NCI-H345 (cell line): ENCODE results near the gene PRDM7.
"Not testable (repeated sequence)": the region's sequence is repeated elsewhere in the genome, so short reads cannot be mapped to it uniquely, and the experiment has no call there.

ENCODE experiments used
- DNase-seq: peaks from one replicate; lab custom pipeline; 2025; lab: John Stamatoyannopoulos, UW

The PRDM7 gene

GRCh38 chr16:90072442-90073105 lies 4.6 kb downstream of the PRDM7 start:
- no peak for DNase-seq

DNA sequence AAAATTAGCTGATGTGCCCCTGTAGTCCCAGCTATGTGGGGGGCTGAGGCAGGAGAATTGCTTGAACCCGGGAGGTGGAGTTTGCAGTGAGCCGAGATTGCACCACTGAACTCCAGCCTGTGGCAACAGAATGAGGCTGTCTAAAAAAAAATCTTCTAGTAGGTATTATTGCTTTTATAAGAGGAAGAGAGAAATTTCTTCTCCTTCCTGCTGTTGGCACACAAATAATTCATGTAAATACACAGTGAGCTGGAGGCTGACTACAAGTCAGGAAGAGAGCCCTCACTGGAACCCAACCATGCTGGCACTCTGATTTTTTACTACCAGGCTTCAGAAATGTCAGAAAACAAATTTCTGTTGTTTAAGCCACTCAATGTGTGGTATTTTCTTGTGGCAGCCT lies 6.7 kb downstream of the PRDM7 start:
- DNase-seq: no peak

- DNase-seq: no peak
Measured at GRCh38 chr16:90061437-90061836, 15.7 kb downstream of the PRDM7 start.

GRCh38 chr16:90057738-90058173 lies 19.4 kb downstream of the PRDM7 start:
- DNase-seq: no peak

DNA sequence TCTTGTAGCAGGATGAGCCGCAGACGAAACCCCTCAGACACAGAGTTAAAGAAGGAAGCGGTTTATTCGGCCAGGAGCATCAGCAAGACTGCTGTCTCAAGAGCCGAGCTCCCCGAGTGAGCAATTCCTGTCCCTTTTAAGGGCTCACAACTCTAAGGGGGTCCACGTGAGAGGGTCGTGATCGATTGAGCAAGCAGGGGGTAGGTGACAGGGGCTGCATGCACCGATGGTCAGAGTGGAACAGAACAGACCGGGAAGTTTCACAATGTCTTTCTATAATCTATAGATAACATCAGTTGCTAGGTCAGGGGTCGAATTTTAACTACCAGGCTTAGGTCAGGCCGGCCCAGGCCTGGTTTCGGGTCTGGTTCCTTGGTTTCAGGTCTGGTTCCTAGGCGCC lies 20.6 kb downstream of the PRDM7 start:
- DNase-seq: not testable (repeated sequence)

DNA sequence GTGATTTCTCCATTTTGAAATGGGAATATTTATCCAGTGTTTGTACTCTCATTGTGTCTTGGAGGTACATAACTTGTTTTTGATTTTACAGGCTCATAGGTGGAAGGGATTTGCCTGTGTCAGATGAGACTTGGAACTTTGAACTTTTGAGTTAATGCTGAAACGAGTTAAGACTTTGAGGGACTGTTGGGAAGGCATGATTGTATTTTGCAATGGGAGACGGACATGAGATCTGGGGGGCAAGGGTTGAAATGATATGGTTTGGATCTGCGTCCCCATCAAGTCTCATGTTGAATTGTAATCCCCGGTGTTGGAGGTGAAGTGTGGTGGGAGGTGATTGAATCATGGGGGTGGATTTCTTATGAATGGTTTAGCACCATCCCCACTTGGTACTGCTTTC lies 21.8 kb downstream of the PRDM7 start:
- no peak for DNase-seq

GRCh38 chr16:90054554-90054953 lies 22.6 kb downstream of the PRDM7 start:
- DNase-seq: no peak

DNA sequence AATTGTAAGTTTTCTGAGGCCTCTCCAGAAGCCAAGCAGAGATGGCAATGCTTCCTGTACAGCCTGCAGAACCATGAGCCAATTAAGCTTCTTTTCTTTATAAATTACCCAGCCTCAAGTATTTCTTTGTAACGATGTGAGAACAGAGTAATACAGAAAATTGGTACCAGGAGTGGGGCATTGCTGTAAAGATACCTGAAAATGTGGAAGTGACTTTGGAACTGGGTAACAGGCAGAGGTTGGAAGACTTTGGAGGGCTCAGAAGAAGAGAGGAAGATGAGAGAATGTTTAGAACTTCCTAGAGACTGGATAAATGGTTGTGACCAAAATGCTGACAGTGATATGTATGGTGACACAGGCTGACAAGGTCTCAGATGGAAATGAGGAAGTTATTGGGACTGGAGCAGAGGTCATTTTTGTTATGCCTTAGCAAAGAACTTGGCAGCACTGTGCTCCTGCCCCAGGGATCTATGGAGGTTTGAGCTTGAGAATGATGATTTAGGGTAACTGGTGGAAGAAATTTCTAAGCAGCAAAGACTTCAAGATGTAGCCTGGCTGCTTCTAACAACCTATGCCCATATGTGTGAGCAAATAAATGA lies 23.1 kb downstream of the PRDM7 start:
- no peak for DNase-seq

DNA sequence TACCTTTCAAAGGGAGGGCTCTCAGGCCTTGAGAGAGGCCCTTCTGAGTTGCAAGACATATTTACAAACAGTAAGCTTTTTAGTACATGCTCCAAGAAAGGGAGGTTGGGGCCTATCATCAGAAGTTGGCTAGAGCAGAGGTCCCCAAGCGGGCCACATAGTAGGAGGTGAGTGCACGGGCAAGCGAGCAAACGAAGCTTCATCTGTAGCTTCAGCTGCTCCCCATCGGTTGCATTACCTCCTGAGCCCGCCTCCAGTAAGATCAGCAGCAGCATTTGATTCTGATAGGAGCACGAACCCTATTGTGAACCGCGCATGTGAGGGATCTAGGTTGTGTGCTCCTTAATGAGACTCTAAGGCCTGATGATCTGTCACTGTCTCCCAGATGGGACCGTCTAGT lies 26.2 kb downstream of the PRDM7 start:
- DNase-seq: no peak

GRCh38 chr16:90048737-90049330 lies 28.3 kb downstream of the PRDM7 start:
- DNase-seq: no peak

GRCh38 chr16:90048347-90048722 lies 28.8 kb downstream of the PRDM7 start:
- no peak for DNase-seq

GRCh38 chr16:90047714-90048346 lies 29.3 kb downstream of the PRDM7 start:
- no peak for DNase-seq

- peak; percentile 7 for DNase-seq
Measured at GRCh38 chr16:90046971-90047713, 30.0 kb downstream of the PRDM7 start.

GRCh38 chr16:90046122-90046970 lies 30.8 kb downstream of the PRDM7 start:
- DNase-seq: peak; percentile 49

DNA sequence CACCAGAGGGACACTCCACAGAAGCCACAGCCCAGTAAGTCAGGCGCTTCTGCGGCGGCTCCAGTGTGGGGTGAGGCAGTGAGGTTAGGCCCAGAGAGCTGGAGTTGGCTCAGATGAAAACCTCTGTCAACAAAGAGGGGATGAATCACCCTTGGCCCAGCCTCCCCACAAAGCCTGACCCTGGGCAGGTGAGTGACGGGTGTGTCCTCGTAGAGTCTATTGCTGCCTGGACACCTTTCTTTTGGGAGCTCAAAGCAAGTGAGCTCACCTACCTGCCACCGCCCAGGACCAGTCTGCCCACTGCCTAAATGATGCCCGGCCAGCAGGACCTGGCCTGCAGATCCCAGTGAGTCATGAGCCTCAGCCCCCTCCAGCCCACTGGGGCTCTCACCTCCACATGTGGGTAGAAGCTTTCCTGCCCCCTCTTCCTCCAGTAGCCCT lies 33.0 kb downstream of the PRDM7 start:
- no peak for DNase-seq

GRCh38 chr16:90043526-90043925 lies 33.6 kb downstream of the PRDM7 start:
- no peak for DNase-seq

GRCh38 chr16:90042946-90043514 lies 34.1 kb downstream of the PRDM7 start:
- no peak for DNase-seq

DNA sequence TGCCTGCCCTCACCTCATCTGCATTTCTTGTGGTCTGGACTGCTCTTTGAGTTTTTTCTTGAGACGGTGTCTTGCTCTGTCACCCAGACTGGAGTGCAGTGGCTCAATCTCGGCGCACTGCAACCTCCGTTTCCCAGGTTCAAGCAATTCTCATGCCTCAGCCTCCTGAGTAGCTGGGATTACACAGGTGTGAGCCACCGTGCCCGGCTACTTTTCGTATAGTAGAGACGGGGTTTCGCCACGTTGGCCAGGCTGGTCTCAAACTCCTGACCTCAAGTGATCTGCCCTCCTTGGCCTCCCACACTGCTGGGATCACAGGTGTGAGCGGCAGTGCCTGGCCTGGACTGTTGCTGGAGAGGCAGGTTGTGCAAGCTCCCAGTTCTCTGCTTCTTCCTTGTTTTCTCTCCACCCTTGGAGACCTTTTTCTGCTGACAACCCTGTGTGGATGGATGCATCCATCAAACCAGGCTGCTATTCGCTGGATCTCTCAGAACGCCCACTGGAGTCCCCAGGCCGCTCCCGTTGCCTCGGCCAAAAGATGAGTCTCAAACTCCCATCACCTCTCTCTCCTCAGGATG lies 35.1 kb downstream of the PRDM7 start:
- DNase-seq: no peak

GRCh38 chr16:90040152-90041023 lies 36.7 kb downstream of the PRDM7 start:
- DNase-seq: no peak

DNA sequence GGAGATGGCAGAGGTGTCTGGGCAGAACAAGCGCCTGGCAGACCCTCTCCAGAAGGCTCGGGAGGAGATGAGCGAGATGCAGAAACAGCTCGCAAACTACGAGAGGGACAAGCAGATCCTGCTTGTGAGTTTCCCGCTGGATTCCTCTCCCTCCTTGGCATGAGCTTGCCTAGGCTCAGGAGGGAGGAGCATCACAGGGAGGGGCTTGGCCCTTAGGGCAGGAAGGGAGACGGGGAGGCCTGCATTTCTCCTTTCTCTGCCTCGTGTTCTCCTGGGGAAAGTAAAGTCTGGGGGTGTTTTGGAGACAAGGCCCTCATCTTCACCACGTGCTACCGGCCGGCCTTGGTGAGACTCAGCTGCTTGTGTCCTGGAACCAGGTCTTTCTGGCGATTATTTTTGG lies 39.9 kb downstream of the PRDM7 start:
- DNase-seq: no peak
